T-cell (primary cell): ENCODE results near the gene PHLDB1. TPM values are rescaled to one million over a fixed set of nuclear protein-coding genes. Genes with fewer than 3 reads are reported as not detected.
A peak's percentile ranks its signal among the peaks of the same experiment; 100 is the strongest.

Source experiments
- ATAC-seq, 4 experiments: fragments of 200-7000 bp in 3 of 4; fragments of 150-1000 bp in 1 of 4; cut with Tn5 transposase; replicated peaks in 1 of 4; 1 replicate in 3 of 4; 2 replicates in 1 of 4; pipeline ENCODE4 v1.10.0; 2021; ENCODE audit warnings: moderate library complexity in 3 of 4, mild to moderate bottlenecking in 2 of 4, moderate number of reproducible peaks in 1 of 4
- CTCF ChIA-PET, 2 donors: fragments of 300-600 bp; sonication (Branson Sonifier 250); formaldehyde crosslinking; loops; one replicate each; lab custom pipeline; 2022; ENCODE audit warnings: antibody characterized with exemption in 2 of 2; lab: Charles Lee
- POLR2A ChIA-PET, 2 donors: fragments of 300-600 bp; sonication (Branson Sonifier 250); formaldehyde crosslinking; loops; one replicate each; lab custom pipeline; 2022; ENCODE audit warnings: antibody characterized with exemption in 2 of 2; lab: Charles Lee
- DNase-seq, 35 experiments: peaks; one replicate each; pipeline versions ENCODE4 v3.0.0 to v3.0.0-alpha.2; 2013 to 2023
- H3K27ac ChIP-seq: one replicate; pipeline ENCODE4 v1.5.1; 2013; ENCODE audit warnings: low read length
- H3K27me3 ChIP-seq, 2 experiments: replicated peaks in 1 of 2; 1 replicate in 1 of 2; 2 replicates in 1 of 2; pipeline versions ENCODE4 v1.6.1 to v1.7.0; 2013; ENCODE audit warnings: low read length in 1 of 2, mixed read lengths in 1 of 2; ENCODE audit not compliant: control insufficient read depth in 2 of 2, insufficient read depth in 2 of 2; ENCODE audit errors: extremely low read depth in 1 of 2
- H3K36me3 ChIP-seq, 2 donors: 1 replicate in 1 of 2; 2 replicates in 1 of 2; pipeline versions ENCODE4 v1.6.1 to v1.7.0; 2013; ENCODE audit warnings: low read length in 1 of 2; ENCODE audit not compliant: control insufficient read depth in 2 of 2, insufficient read depth in 1 of 2; ENCODE audit errors: extremely low read depth in 1 of 2
- H3K4me1 ChIP-seq, 2 experiments: 1 replicate in 1 of 2; 2 replicates in 1 of 2; pipeline versions ENCODE4 v1.6.1 to v1.7.0; 2013; ENCODE audit warnings: low read length in 2 of 2, mixed read lengths in 1 of 2; ENCODE audit not compliant: insufficient read depth in 2 of 2, control insufficient read depth in 1 of 2; ENCODE audit errors: extremely low read depth in 1 of 2
- H3K4me3 ChIP-seq, 2 donors: 1 replicate in 1 of 2; 2 replicates in 1 of 2; pipeline versions ENCODE4 v1.5.1 to v1.7.0; 2013; ENCODE audit warnings: mild to moderate bottlenecking in 2 of 2, low read length in 1 of 2, moderate library complexity in 1 of 2; ENCODE audit not compliant: control insufficient read depth in 1 of 2; ENCODE audit errors: extremely low read depth in 1 of 2
- H3K9me3 ChIP-seq: 2 replicates; pipeline ENCODE4 v1.7.0; 2013
- H3K27ac Mint-ChIP-seq, 2 donors: one replicate each; pipeline ENCODE4 v1.8.0; 2020 to 2021; ENCODE audit warnings: mild to moderate bottlenecking in 2 of 2, mixed read lengths in 2 of 2
- H3K27me3 Mint-ChIP-seq, 2 donors: one replicate each; pipeline ENCODE4 v1.8.0; 2021 to 2022; ENCODE audit warnings: mixed read lengths in 2 of 2
- H3K36me3 Mint-ChIP-seq: one replicate; pipeline ENCODE4 v1.8.0; 2021; ENCODE audit warnings: mixed read lengths
- H3K4me1 Mint-ChIP-seq, 3 donors: one replicate each; pipeline ENCODE4 v1.8.0; 2020 to 2022; ENCODE audit warnings: mixed read lengths in 3 of 3, mild to moderate bottlenecking in 1 of 3
- H3K4me3 Mint-ChIP-seq, 3 donors: one replicate each; pipeline ENCODE4 v1.8.0; 2020 to 2022; ENCODE audit warnings: mild to moderate bottlenecking in 3 of 3, mixed read lengths in 3 of 3, moderate library complexity in 3 of 3
- H3K9me3 Mint-ChIP-seq, 3 donors: one replicate each; pipeline ENCODE4 v1.8.0; 2020 to 2022; ENCODE audit warnings: mixed read lengths in 3 of 3
- WGBS: methylation state at CpG from one replicate; pipeline ENCODE4 v1.1.5; 2013; ENCODE audit warnings: missing lambda C conversion rate; ENCODE audit not compliant: insufficient coverage; 5-methylcytosine and 5-hydroxymethylcytosine counted together
- total RNA-seq, 35 experiments: library from RNA in 6 of 35; stranded (reverse) in 6 of 35; fragments of 120-200 nt in 1 of 35; gene quantifications; one replicate each; pipeline versions ENCODE4 v1.2.1 to v1.2.4 and lab custom pipeline; 2013 to 2026

PHLDB1 gene
- total RNA-seq, 5 donors from 2014 or later (not counting 1 experiment from before 2014, with no cell fraction given), result 1.8 to 7.8 (median 4.0) TPM

GRCh38 chr11:118694185-118694584, 86.8 kb downstream of the PHLDB1 start:
- CTCF ChIA-PET, result interaction anchor here (0.6 to 2.7 kb wide), 3 partner anchors 11 to 644 kb away, joined by 3 to 13 read pairs (median 10); no protein-coding TSS in a partner anchor
- Histone ChIP-seq H3K9me3 (no peaks in the 10 kb centered on the region), H3K36me3 (no peaks in the 10 kb centered on the region), H3K27me3 (no peaks in the 10 kb centered on the region), H3K4me3 (no peak overlapping the region), H3K4me1 (peaks cover 18 to 96% of the 10 kb centered on the region in 2 experiments), H3K27ac (no peak overlapping the region)
- Mint-ChIP-seq H3K27ac (peak overlapping the region; percentile 44 to 76), H3K4me3 (peak overlapping the region in 1 of 3 donors; percentile 15), H3K4me1 (peaks cover 68 to 86% (median 77%) of the 10 kb centered on the region in 3 donors), H3K27me3 (no peaks in the 10 kb centered on the region), H3K36me3 (no peaks in the 10 kb centered on the region), H3K9me3 (no peaks in the 10 kb centered on the region)
- POLR2A ChIA-PET, result interaction anchor here (0.5 to 0.6 kb wide), 3 partner anchors 84 to 138 kb away, joined by 3 to 11 read pairs (median 11); no protein-coding TSS in a partner anchor
- WGBS, result 53% methylated on average over 7 of the region's 8 CpGs
- no peak for ATAC-seq
- DNase-seq, result no peak

DNA sequence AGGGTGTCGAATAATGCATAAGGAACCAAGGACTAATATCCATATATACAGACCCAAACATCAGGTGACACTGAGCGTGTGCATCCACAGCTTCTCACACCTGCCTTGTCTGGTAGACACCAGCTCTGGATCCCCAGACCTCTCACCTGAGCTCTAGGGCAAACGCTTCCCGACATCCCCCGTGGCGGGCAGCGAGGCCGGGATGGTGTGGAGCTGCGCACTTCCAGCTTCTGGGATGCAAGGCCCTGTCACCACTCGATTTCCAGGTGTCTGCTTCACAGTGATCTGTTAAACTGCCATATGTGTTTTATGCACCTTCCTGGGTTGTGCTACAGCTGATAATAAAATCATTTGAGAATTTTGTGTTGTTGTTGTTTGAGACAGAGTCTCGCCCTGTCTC, 87.4 kb downstream of the PHLDB1 start:
- WGBS, result 88% methylated on average over 10 of the region's 11 CpGs
- H3K4me3 ChIP-seq, result no peak overlapping the region
- no peak for ATAC-seq
- ChIA-PET CTCF (interaction anchor here in 1 of 2 donors (0.7 kb wide), 1 partner anchor 249 kb away, joined by 4 read pairs; no protein-coding TSS in a partner anchor), POLR2A (interaction anchor here in 1 of 2 donors (0.6 kb wide), 1 partner anchor 48 kb away, joined by 5 read pairs; no protein-coding TSS in a partner anchor)
- no peak for DNase-seq
- H3K36me3 Mint-ChIP-seq, result no peaks in the 10 kb centered on the region
- peaks cover 74 to 92% (median 83%) of the 10 kb centered on the region in 3 donors for H3K4me1 Mint-ChIP-seq
- no peaks in the 10 kb centered on the region for H3K27me3 ChIP-seq
- H3K36me3 ChIP-seq, result no peaks in the 10 kb centered on the region
- H3K9me3 Mint-ChIP-seq, result no peaks in the 10 kb centered on the region
- H3K27ac Mint-ChIP-seq, result peak overlapping the region; percentile 44 to 76
- H3K27ac ChIP-seq, result no peak overlapping the region
- peaks cover 21 to 96% of the 10 kb centered on the region in 2 experiments for H3K4me1 ChIP-seq
- H3K4me3 Mint-ChIP-seq, result peak overlapping the region in 1 of 3 donors; percentile 15
- no peaks in the 10 kb centered on the region for H3K27me3 Mint-ChIP-seq
- no peaks in the 10 kb centered on the region for H3K9me3 ChIP-seq

GRCh38 chr11:118696673-118697226, 89.3 kb downstream of the PHLDB1 start:
- ATAC-seq (no peak), DNase-seq (no peak)
- Mint-ChIP-seq H3K27ac (peak overlapping the region; percentile 73 to 95), H3K4me3 (no peak overlapping the region), H3K9me3 (peaks cover 0 to 4% (median 3%) of the 10 kb centered on the region in 3 donors), H3K36me3 (peaks cover 4% of the 10 kb centered on the region), H3K4me1 (peaks cover 71 to 85% (median 76%) of the 10 kb centered on the region in 3 donors), H3K27me3 (no peaks in the 10 kb centered on the region)
- peaks cover 14 to 95% of the 10 kb centered on the region in 2 experiments for H3K4me1 ChIP-seq
- no peaks in the 10 kb centered on the region for H3K9me3 ChIP-seq
- WGBS, result 96% methylated on average over 6 of the region's 7 CpGs
- CTCF ChIA-PET, result interaction anchor here in 1 of 2 donors (0.6 to 0.7 kb wide), 2 partner anchors 70 to 88 kb away, joined by 3 to 5 read pairs; no protein-coding TSS in a partner anchor
- H3K36me3 ChIP-seq, result no peaks in the 10 kb centered on the region
- no peaks in the 10 kb centered on the region for H3K27me3 ChIP-seq
- POLR2A ChIA-PET, result interaction anchor here (0.6 to 1.0 kb wide), 2 partner anchors 8 to 198 kb away, joined by 3 to 7 read pairs; no protein-coding TSS in a partner anchor
- H3K4me3 ChIP-seq, result no peak overlapping the region
- no peak overlapping the region for H3K27ac ChIP-seq

DNA sequence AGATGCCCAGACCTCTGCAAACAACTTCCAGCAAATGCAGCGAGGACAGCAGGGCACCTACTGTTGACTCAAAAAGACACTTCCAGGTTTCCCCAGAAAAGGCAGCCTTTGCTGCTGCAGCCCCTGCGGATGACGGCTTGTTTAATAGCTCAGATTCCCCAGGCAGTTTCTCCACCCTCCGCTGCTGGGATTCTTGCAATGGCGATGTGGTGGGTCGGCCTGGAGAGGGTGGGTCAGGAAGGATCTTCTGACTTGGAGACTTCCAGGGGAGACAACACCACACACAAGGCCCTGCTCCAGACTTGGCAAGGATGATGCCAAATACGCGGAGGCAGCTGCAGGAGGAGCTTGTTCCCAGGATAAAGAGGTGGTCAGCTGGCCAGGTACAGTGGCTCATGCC, 89.9 kb downstream of the PHLDB1 start:
- ChIA-PET POLR2A (interaction anchor here (0.6 to 1.0 kb wide), 2 partner anchors 8 to 197 kb away, joined by 3 to 7 read pairs; no protein-coding TSS in a partner anchor), CTCF (interaction anchor here in 1 of 2 donors (0.7 kb wide), 1 partner anchor 87 kb away, joined by 3 read pairs; no protein-coding TSS in a partner anchor)
- H3K27me3 ChIP-seq, result no peaks in the 10 kb centered on the region
- peak overlapping the region; percentile 73 to 95 for H3K27ac Mint-ChIP-seq
- no peaks in the 10 kb centered on the region for H3K9me3 ChIP-seq
- H3K4me3 Mint-ChIP-seq, result peak overlapping the region in 1 of 3 donors; percentile 24
- H3K9me3 Mint-ChIP-seq, result peaks cover 0 to 4% (median 3%) of the 10 kb centered on the region in 3 donors
- ATAC-seq (no peak), DNase-seq (no peak)
- peaks cover 12 to 93% of the 10 kb centered on the region in 2 experiments for H3K4me1 ChIP-seq
- H3K4me3 ChIP-seq, result no peak overlapping the region
- no peaks in the 10 kb centered on the region for H3K27me3 Mint-ChIP-seq
- peaks cover 70 to 79% (median 73%) of the 10 kb centered on the region in 3 donors for H3K4me1 Mint-ChIP-seq
- whole genome bisulfite sequencing, result 100% methylated on average over 1 of the region's 8 CpGs
- H3K36me3 ChIP-seq, result no peaks in the 10 kb centered on the region
- no peak overlapping the region for H3K27ac ChIP-seq
- peaks cover 4% of the 10 kb centered on the region for H3K36me3 Mint-ChIP-seq

DNA sequence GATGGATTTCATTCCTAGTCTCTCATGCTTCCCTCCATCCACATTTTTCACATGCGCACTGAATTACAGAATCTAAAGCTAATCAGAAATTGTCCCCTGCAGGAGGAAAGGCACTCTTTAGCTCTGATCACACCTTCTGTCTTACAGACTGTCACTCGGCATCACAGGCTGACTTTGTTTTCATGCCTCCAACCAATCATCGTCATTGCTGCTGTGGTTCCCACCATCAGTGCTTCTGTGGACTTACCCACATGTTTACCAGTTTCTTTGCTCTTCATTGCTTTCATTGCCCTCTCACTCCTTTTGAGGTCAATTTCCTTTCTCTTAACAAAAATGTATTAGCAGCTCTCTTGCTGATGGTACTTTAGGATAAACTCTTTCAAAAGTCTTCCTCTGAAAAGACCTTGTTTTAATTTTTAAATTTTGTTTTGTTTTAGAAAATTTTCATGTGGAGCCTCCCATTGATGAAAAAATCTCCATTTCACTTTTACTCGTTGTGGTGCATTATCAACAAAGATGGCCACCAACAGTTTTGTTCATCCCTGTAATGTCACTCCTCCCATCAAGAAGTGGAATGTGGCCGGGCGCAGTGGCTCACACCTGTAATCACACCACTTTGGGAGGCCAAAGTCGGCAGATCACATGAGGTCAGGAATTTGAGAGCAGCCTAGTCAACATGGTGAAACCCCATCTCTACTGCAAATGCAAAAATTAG, 92.2 kb downstream of the PHLDB1 start:
- Histone ChIP-seq H3K27me3 (no peaks in the 10 kb centered on the region), H3K36me3 (peaks cover 0 to 3% of the 10 kb centered on the region in 2 donors), H3K27ac (peak overlapping the region; percentile 83), H3K9me3 (no peaks in the 10 kb centered on the region), H3K4me3 (no peak overlapping the region), H3K4me1 (peaks cover 17 to 89% of the 10 kb centered on the region in 2 experiments)
- Mint-ChIP-seq H3K4me1 (peaks cover 66 to 74% (median 67%) of the 10 kb centered on the region in 3 donors), H3K4me3 (peak overlapping the region; percentile 50 to 69 (median 53)), H3K9me3 (peaks cover 0 to 4% (median 3%) of the 10 kb centered on the region in 3 donors), H3K36me3 (peaks cover 4% of the 10 kb centered on the region), H3K27me3 (no peaks in the 10 kb centered on the region), H3K27ac (peak overlapping the region; percentile 95 to 98)
- CTCF ChIA-PET, result interaction anchor here (0.6 to 1.5 kb wide), 11 partner anchors 10 to 501 kb away, joined by 3 to 10 read pairs (median 4); partner anchors contain the start of genes BCL9L (in 1 of the 2) and DDX6 (in 1 of the 2)
- ATAC-seq, result peak; percentile 98 to 99 (median 98)
- DNase-seq, result peak in 34 of 35 experiments; percentile 52 to 93 (median 78)
- WGBS, result 7% methylated on average over 3 of the region's 7 CpGs
- POLR2A ChIA-PET, result interaction anchor here (0.5 to 1.2 kb wide), 9 partner anchors 89 to 351 kb away, joined by 3 to 8 read pairs (median 3); partner anchors contain the start of gene RPS25 (in 1 of the 2)
